NCI-H1092 (cell line): Measurements from ENCODE around the gene SOX6.

Source experiments
- DNase-seq: peaks from one replicate; lab custom pipeline; 2025; lab: John Stamatoyannopoulos, UW

Gene SOX6

GRCh38 chr11:16364254-16364653, 7.9 kb upstream of the SOX6 start:
- DNase-seq = no peak

- DNase-seq = no peak
These were observed 7.4 kb upstream of the SOX6 start for GRCh38 chr11:16363706-16364105.

- DNase-seq = no peak
These were observed 4.9 kb upstream of the SOX6 start for GRCh38 chr11:16361108-16361865.

- DNase-seq = no peak
These were observed 3.0 kb upstream of the SOX6 start for GRCh38 chr11:16359369-16359768.

- no peak for DNase-seq
These were observed 2.4 kb upstream of the SOX6 start for GRCh38 chr11:16358726-16359125.

- DNase-seq = no peak
These were observed 1.4 kb upstream of the SOX6 start for GRCh38 chr11:16357775-16358174.

GRCh38 chr11:16356761-16357393, 531 bp upstream of the SOX6 start:
- no peak for DNase-seq

GRCh38 chr11:16352707-16353106, 3.6 kb downstream of the SOX6 start:
- peak; percentile 14 for DNase-seq

- DNase-seq = no peak
These were observed 6.2 kb downstream of the SOX6 start for GRCh38 chr11:16350125-16350524.

- peak; percentile 30 for DNase-seq
These were observed 8.2 kb downstream of the SOX6 start for GRCh38 chr11:16347928-16348685.

GRCh38 chr11:16346975-16347374, 9.4 kb downstream of the SOX6 start:
- DNase-seq = no peak

GRCh38 chr11:16341853-16342252, 14.5 kb downstream of the SOX6 start:
- no peak for DNase-seq

- DNase-seq = no peak
These were observed 18.0 kb downstream of the SOX6 start for GRCh38 chr11:16338393-16338792.

GRCh38 chr11:16337421-16338213, 18.7 kb downstream of the SOX6 start:
- DNase-seq = no peak

GRCh38 chr11:16336721-16337120, 19.6 kb downstream of the SOX6 start:
- no peak for DNase-seq

GRCh38 chr11:16336204-16336603, 20.1 kb downstream of the SOX6 start:
- no peak for DNase-seq

GRCh38 chr11:16335236-16335962, 20.9 kb downstream of the SOX6 start:
- no peak for DNase-seq

- DNase-seq = no peak
These were observed 29.6 kb downstream of the SOX6 start for GRCh38 chr11:16326679-16327297.

- DNase-seq = no peak
These were observed 34.2 kb downstream of the SOX6 start for GRCh38 chr11:16322190-16322589.

GRCh38 chr11:16321148-16321547, 35.2 kb downstream of the SOX6 start:
- no peak for DNase-seq

- DNase-seq = no peak
These were observed 38.0 kb downstream of the SOX6 start for GRCh38 chr11:16318320-16318719.
